ENCODE measurements around the gene TTLL5.

Gene TTLL5

GRCh38 chr14:75619548-75619947 lies 41.5 kb upstream of the TTLL5 start:
- Histone ChIP-seq H3K4me3 (ENCODE audit: low read depth, low read length) (no peak overlapping the region), H3K36me3 (ENCODE audit: control insufficient read depth, insufficient read depth, low read length) (no peaks in the 10 kb centered on the region), H3K9ac (no peak overlapping the region), H3K4me2 (ENCODE audit: low read length) (no peak overlapping the region), H3K9me3 (ENCODE audit: control insufficient read depth, low read length) (no peaks in the 10 kb centered on the region), H2AFZ (no peak overlapping the region), H3K27me3 (ENCODE audit: control insufficient read depth, insufficient read depth, low read length) (no peaks in the 10 kb centered on the region), H3K27ac (no peak overlapping the region), H3K79me2 (peaks cover 5% of the 10 kb centered on the region), H3K4me1 (peaks cover 4% of the 10 kb centered on the region)
- TF ChIP-seq CTCF (IDR thresholded peaks at IDR 0.05) = no peak

- Histone ChIP-seq H3K79me2 (no peaks in the 10 kb centered on the region), H3K4me2 (ENCODE audit: low read length) (no peak overlapping the region), H2AFZ (no peak overlapping the region), H3K9me3 (ENCODE audit: control insufficient read depth, low read length) (no peaks in the 10 kb centered on the region), H3K27ac (no peak overlapping the region), H3K9ac (no peak overlapping the region), H3K27me3 (ENCODE audit: control insufficient read depth, insufficient read depth, low read length) (no peaks in the 10 kb centered on the region), H3K4me3 (ENCODE audit: low read depth, low read length) (no peak overlapping the region), H3K36me3 (ENCODE audit: control insufficient read depth, insufficient read depth, low read length) (no peaks in the 10 kb centered on the region), H3K4me1 (no peaks in the 10 kb centered on the region)
- TF ChIP-seq CTCF (IDR thresholded peaks at IDR 0.05) = no peak
These were observed 36.0 kb upstream of the TTLL5 start for GRCh38 chr14:75625034-75625433.

GRCh38 chr14:75626396-75626795 lies 34.6 kb upstream of the TTLL5 start:
- Histone ChIP-seq H3K4me1 (no peaks in the 10 kb centered on the region), H3K27ac (no peak overlapping the region)

GRCh38 chr14:75626863-75627262 lies 34.2 kb upstream of the TTLL5 start:
- H3K9ac ChIP-seq = no peak overlapping the region
- H3K9me3 ChIP-seq (ENCODE audit: control insufficient read depth, low read length) = no peaks in the 10 kb centered on the region
- H3K4me2 ChIP-seq (ENCODE audit: low read length) = no peak overlapping the region
- no peaks in the 10 kb centered on the region for H3K4me1 ChIP-seq
- no peaks in the 10 kb centered on the region for H3K36me3 ChIP-seq (ENCODE audit: control insufficient read depth, insufficient read depth, low read length)
- H2AFZ ChIP-seq = no peak overlapping the region
- H3K4me3 ChIP-seq (ENCODE audit: low read depth, low read length) = no peak overlapping the region
- no peaks in the 10 kb centered on the region for H3K27me3 ChIP-seq (ENCODE audit: control insufficient read depth, insufficient read depth, low read length)
- no peak overlapping the region for H3K27ac ChIP-seq
- no peaks in the 10 kb centered on the region for H3K79me2 ChIP-seq
- no peak for TF ChIP-seq CTCF (IDR thresholded peaks at IDR 0.05)

More at GRCh38 chr14:75626396-75626795, 34.6 kb upstream of the TTLL5 start:
- Histone ChIP-seq H3K79me2 (no peaks in the 10 kb centered on the region), H3K9ac (no peak overlapping the region), H3K9me3 (ENCODE audit: control insufficient read depth, low read length) (no peaks in the 10 kb centered on the region), H2AFZ (no peak overlapping the region), H3K4me3 (ENCODE audit: low read depth, low read length) (no peak overlapping the region), H3K36me3 (ENCODE audit: control insufficient read depth, insufficient read depth, low read length) (no peaks in the 10 kb centered on the region), H3K4me2 (ENCODE audit: low read length) (no peak overlapping the region), H3K27me3 (ENCODE audit: control insufficient read depth, insufficient read depth, low read length) (no peaks in the 10 kb centered on the region)
- no peak for TF ChIP-seq CTCF (IDR thresholded peaks at IDR 0.05)

GRCh38 chr14:75627406-75627805 lies 33.6 kb upstream of the TTLL5 start:
- Histone ChIP-seq H3K36me3 (ENCODE audit: control insufficient read depth, insufficient read depth, low read length) (no peaks in the 10 kb centered on the region), H3K4me3 (ENCODE audit: low read depth, low read length) (no peak overlapping the region), H3K9ac (no peak overlapping the region), H3K79me2 (no peaks in the 10 kb centered on the region), H3K27me3 (ENCODE audit: control insufficient read depth, insufficient read depth, low read length) (no peaks in the 10 kb centered on the region), H2AFZ (no peak overlapping the region), H3K9me3 (ENCODE audit: control insufficient read depth, low read length) (no peaks in the 10 kb centered on the region), H3K27ac (no peak overlapping the region), H3K4me2 (ENCODE audit: low read length) (no peak overlapping the region), H3K4me1 (no peaks in the 10 kb centered on the region)
- no peak for TF ChIP-seq CTCF (IDR thresholded peaks at IDR 0.05)

Measured in parathyroid adenoma (tissue), 2 donors.